Stimulated activated CD8-positive, alpha-beta memory T cell treated with anti-CD3 and anti-CD28 coated beads, Interleukin-4, amount 100 ng/mL, for 1 hour (primary cell): Measurements from ENCODE around the gene GTF2F2.
"Not testable (repeated sequence)": the region's sequence is repeated elsewhere in the genome, so short reads cannot be mapped to it uniquely, and the experiment has no call there.

Experiments
- DNase-seq, 2 donors: peaks; one replicate each; pipeline ENCODE4 v3.0.0-alpha.2; 2020; ENCODE audit warnings: low read depth in 2 of 2, low spot score in 1 of 2

Gene GTF2F2

GRCh38 chr13:45178349-45179162, 58.2 kb downstream of the GTF2F2 start:
- no peak for DNase-seq

GRCh38 chr13:45179428-45179827, 59.1 kb downstream of the GTF2F2 start:
- DNase-seq = no peak

GRCh38 chr13:45180303-45180702, 60.0 kb downstream of the GTF2F2 start:
- no peak for DNase-seq

GRCh38 chr13:45180713-45181601, 60.6 kb downstream of the GTF2F2 start:
- no peak for DNase-seq

GRCh38 chr13:45184693-45185092, 64.4 kb downstream of the GTF2F2 start:
- no peak for DNase-seq

GRCh38 chr13:45185286-45185685, 65.0 kb downstream of the GTF2F2 start:
- DNase-seq = no peak

- not testable (repeated sequence) for DNase-seq
These were observed 68.8 kb downstream of the GTF2F2 start for GRCh38 chr13:45189077-45189476.

GRCh38 chr13:45189511-45189910, 69.2 kb downstream of the GTF2F2 start:
- DNase-seq = not testable (repeated sequence)

- no peak for DNase-seq
These were observed 71.6 kb downstream of the GTF2F2 start for GRCh38 chr13:45191874-45192273.

GRCh38 chr13:45194081-45194939, 74.0 kb downstream of the GTF2F2 start:
- no peak for DNase-seq

- no peak for DNase-seq
These were observed 75.1 kb downstream of the GTF2F2 start for GRCh38 chr13:45195421-45195820.

- no peak for DNase-seq
These were observed 75.8 kb downstream of the GTF2F2 start for GRCh38 chr13:45196096-45196495.

- no peak for DNase-seq
These were observed 76.3 kb downstream of the GTF2F2 start for GRCh38 chr13:45196622-45197021.

- no peak for DNase-seq
These were observed 77.7 kb downstream of the GTF2F2 start for GRCh38 chr13:45198041-45198440.

- no peak for DNase-seq
These were observed 78.6 kb downstream of the GTF2F2 start for GRCh38 chr13:45198924-45199323.

GRCh38 chr13:45199711-45200110, 79.4 kb downstream of the GTF2F2 start:
- DNase-seq = no peak

GRCh38 chr13:45200701-45201232, 80.5 kb downstream of the GTF2F2 start, which contains the start of gene KCTD4:
Gene KCTD4, minus strand, starts transcription at chr13:45201045. Its CDS starts 6,478 bp downstream, at chr13:45194567.
- DNase-seq = no peak

- DNase-seq = no peak
These were observed 84.8 kb downstream of the GTF2F2 start for GRCh38 chr13:45205124-45205523.

- no peak for DNase-seq
These were observed 86.0 kb downstream of the GTF2F2 start for GRCh38 chr13:45206340-45206739.

- no peak for DNase-seq
These were observed 87.0 kb downstream of the GTF2F2 start for GRCh38 chr13:45207319-45207718.

- no peak for DNase-seq
These were observed 87.8 kb downstream of the GTF2F2 start for GRCh38 chr13:45208132-45208531.
